ENCODE measurements around the gene OR4Q2. TPM values are rescaled to one million over a fixed set of nuclear protein-coding genes. Genes with fewer than 3 reads are reported as not detected.
"Not testable (repeated sequence)": the region's sequence is repeated elsewhere in the genome, so short reads cannot be mapped to it uniquely, and the experiment has no call there.

OR4Q2 gene
- total RNA-seq, result not detected in 2 replicates
- long read RNA-seq, result 0 reads

GRCh38 chr14:20001863-20002262, at the start of gene OR4Q2:
Gene OR4Q2, plus strand, starts transcription at chr14:20002163.
- Mint-ChIP-seq H3K4me3 (ENCODE audit: low read depth) (no peak within 1 kb of the TSS), H3K27ac (no peak within 1 kb of the TSS), H3K9me3 (ENCODE audit: low read depth) (peaks cover 45% of the 10 kb centered on the region), H3K27me3 (no peaks in the 10 kb centered on the region), H3K36me3 (ENCODE audit: insufficient read depth) (no peaks in the 10 kb centered on the region), H3K4me1 (ENCODE audit: low read depth) (no peaks in the 10 kb centered on the region)
- DNase-seq (ENCODE audit: low spot score, unreplicated experiment), result no peak
- TF ChIP-seq CTCF (IDR thresholded peaks at IDR 0.05; ENCODE audit: unreplicated experiment), result no peak

- H3K4me3 Mint-ChIP-seq (ENCODE audit: low read depth); H3K27me3 Mint-ChIP-seq; H3K4me1 Mint-ChIP-seq (ENCODE audit: low read depth); H3K36me3 Mint-ChIP-seq (ENCODE audit: insufficient read depth); DNase-seq (ENCODE audit: low spot score, unreplicated experiment); H3K27ac Mint-ChIP-seq: not testable (repeated sequence)
- peaks cover 56% of the 10 kb centered on the region for H3K9me3 Mint-ChIP-seq (ENCODE audit: low read depth)
Measured at GRCh38 chr14:19969735-19970134, 32.2 kb upstream of the OR4Q2 start.

GRCh38 chr14:19974844-19975243, 27.1 kb upstream of the OR4Q2 start:
- DNase-seq (ENCODE audit: low spot score, unreplicated experiment), result no peak
- Mint-ChIP-seq H3K4me3 (ENCODE audit: low read depth) (no peak overlapping the region), H3K27ac (no peak overlapping the region), H3K27me3 (no peaks in the 10 kb centered on the region), H3K4me1 (ENCODE audit: low read depth) (no peaks in the 10 kb centered on the region), H3K9me3 (ENCODE audit: low read depth) (peaks cover 47% of the 10 kb centered on the region), H3K36me3 (ENCODE audit: insufficient read depth) (no peaks in the 10 kb centered on the region)
- TF ChIP-seq CTCF (IDR thresholded peaks at IDR 0.05; ENCODE audit: unreplicated experiment), result no peak

GRCh38 chr14:19975291-19975690, 26.7 kb upstream of the OR4Q2 start, which contains the start of gene OR4K15:
Gene OR4K15, plus strand, starts transcription at chr14:19975591. Its CDS starts 0 bp downstream, at chr14:19975591.
- Mint-ChIP-seq H3K9me3 (ENCODE audit: low read depth) (peaks cover 49% of the 10 kb centered on the region), H3K36me3 (ENCODE audit: insufficient read depth) (no peaks in the 10 kb centered on the region), H3K27ac (no peak within 1 kb of the TSS), H3K4me3 (ENCODE audit: low read depth) (no peak within 1 kb of the TSS), H3K4me1 (ENCODE audit: low read depth) (no peaks in the 10 kb centered on the region), H3K27me3 (no peaks in the 10 kb centered on the region)
- TF ChIP-seq CTCF (IDR thresholded peaks at IDR 0.05; ENCODE audit: unreplicated experiment), result no peak
- DNase-seq (ENCODE audit: low spot score, unreplicated experiment), result no peak

GRCh38 chr14:19993438-19993837, 8.5 kb upstream of the OR4Q2 start:
- Mint-ChIP-seq H3K9me3 (ENCODE audit: low read depth) (peaks cover 73% of the 10 kb centered on the region), H3K4me3 (ENCODE audit: low read depth) (no peak overlapping the region), H3K36me3 (ENCODE audit: insufficient read depth) (peaks cover 2% of the 10 kb centered on the region), H3K27ac (no peak overlapping the region), H3K4me1 (ENCODE audit: low read depth) (no peaks in the 10 kb centered on the region), H3K27me3 (no peaks in the 10 kb centered on the region)
- no peak for DNase-seq (ENCODE audit: low spot score, unreplicated experiment)
- TF ChIP-seq CTCF (IDR thresholded peaks at IDR 0.05; ENCODE audit: unreplicated experiment), result no peak

GRCh38 chr14:20002319-20002718, 356 bp downstream of the OR4Q2 start:
- no peak for DNase-seq (ENCODE audit: low spot score, unreplicated experiment)
- no peak overlapping the region for H3K27ac Mint-ChIP-seq
- H3K36me3 Mint-ChIP-seq (ENCODE audit: insufficient read depth), result no peaks in the 10 kb centered on the region
- no peaks in the 10 kb centered on the region for H3K4me1 Mint-ChIP-seq (ENCODE audit: low read depth)
- no peak for TF ChIP-seq CTCF (IDR thresholded peaks at IDR 0.05; ENCODE audit: unreplicated experiment)
- peaks cover 43% of the 10 kb centered on the region for H3K9me3 Mint-ChIP-seq (ENCODE audit: low read depth)
- no peak overlapping the region for H3K4me3 Mint-ChIP-seq (ENCODE audit: low read depth)
- H3K27me3 Mint-ChIP-seq, result no peaks in the 10 kb centered on the region

All from progenitor cell of endocrine pancreas (in vitro differentiated cells).